ENCODE data around the gene ST6GALNAC6. TPM values are rescaled to one million over a fixed set of nuclear protein-coding genes. Genes with fewer than 3 reads are reported as not detected.

ST6GALNAC6 gene
- total and polyA plus RNA-seq, 2 of the 4 experiments (the other 2 are of a cell fraction), result 35.7 to 48.6 TPM

DNA sequence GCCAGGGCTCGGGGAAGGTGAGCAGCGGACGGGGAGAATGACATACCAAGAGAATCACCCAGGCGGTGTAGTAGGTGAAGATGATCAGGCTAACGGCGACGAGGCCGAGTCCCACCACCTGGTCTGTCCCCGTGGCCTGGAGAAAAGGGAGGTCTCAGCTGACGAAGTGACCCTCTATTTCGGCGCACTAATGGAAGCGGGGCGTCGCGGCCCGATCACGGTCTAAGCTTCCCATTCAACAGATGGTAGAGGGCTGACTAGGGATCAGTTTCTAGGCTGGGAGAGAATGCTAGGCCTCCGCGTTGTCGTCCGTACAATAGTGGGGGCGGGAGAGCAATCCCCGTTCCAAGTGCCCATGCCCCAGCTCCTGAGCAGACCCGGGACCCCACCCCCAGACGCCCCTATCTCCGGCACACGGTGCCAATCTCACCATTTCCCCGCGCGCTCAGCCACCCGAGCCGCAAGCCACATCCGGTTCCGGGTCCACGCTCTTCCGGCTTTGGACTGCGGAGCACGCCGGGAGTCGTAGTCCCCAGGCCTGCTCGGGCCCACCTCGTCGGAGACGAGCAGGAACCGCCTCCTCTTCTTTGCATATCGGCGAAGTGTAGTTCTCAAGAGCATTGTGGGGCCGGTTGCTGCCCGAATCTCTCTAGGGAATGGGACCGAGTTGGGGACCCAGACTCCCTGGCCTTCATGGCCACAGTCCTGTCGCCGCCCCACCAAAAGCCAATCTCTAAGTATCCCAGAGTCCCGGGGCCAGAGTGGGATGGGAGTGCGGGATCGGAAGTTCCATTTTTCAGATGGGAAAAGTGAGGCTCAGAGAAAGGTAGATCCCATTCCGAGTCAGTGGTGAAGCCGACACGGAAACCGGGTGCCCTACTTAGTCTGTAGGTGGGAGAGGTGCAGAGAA is 38.2 kb upstream of the ST6GALNAC6 start, which contains the start of gene DPM2:
Gene DPM2, minus strand, starts transcription at position 467 of the 910 bp plus-strand sequence. Its CDS starts 34 bp downstream, at position 433.
- DNase-seq (peak; percentile 81), ATAC-seq (ENCODE audit: low read depth) (peak; percentile 92)
- Histone ChIP-seq H3K4ac (ENCODE audit: low read depth, low read length) (peak within 1 kb of the TSS; percentile 83), H3K4me1 (ENCODE audit: control insufficient read depth, insufficient read depth, low read length) (peaks cover 18% of the 10 kb centered on the region), H3K18ac (ENCODE audit: low read depth, low read length) (peak within 1 kb of the TSS; percentile 25; the same call in 1 of the 2 replicates), H3K36me3 (ENCODE audit: control insufficient read depth, insufficient read depth, low read length) (peaks cover 16% of the 10 kb centered on the region), H3K9me3 (ENCODE audit: control insufficient read depth, insufficient read depth, low read length) (no peaks in the 10 kb centered on the region), H4K8ac (ENCODE audit: low read depth in 2 of 2, low read length in 2 of 2) (peak within 1 kb of the TSS; percentile 90 to 94), H3K14ac (replicated peaks; ENCODE audit: low read depth, low read length) (peak within 1 kb of the TSS; percentile 93), H2BK15ac (ENCODE audit: low read depth, low read length) (peak within 1 kb of the TSS; percentile 13; the same call in 1 of the 3 replicates), H3K56ac (ENCODE audit: extremely low read depth, insufficient read depth, low read length) (peak within 1 kb of the TSS; percentile 66), H4K5ac (ENCODE audit: low read depth, low read length) (peak within 1 kb of the TSS; percentile 74), H3K4me3 (ENCODE audit: insufficient read depth, low read depth, low read length) (peak within 1 kb of the TSS; percentile 71), H3K4me2 (ENCODE audit: low read depth, low read length) (peak within 1 kb of the TSS; percentile 93), H2AFZ (replicated peaks; ENCODE audit: low read length, poor library complexity) (peak within 1 kb of the TSS; percentile 96), H2BK20ac (ENCODE audit: low read depth, low read length) (0 out of 2 replicates have a peak within 1 kb of the TSS, but pooled peaks have one; percentile 16), H3K27ac (ENCODE audit: insufficient read depth, low read length) (peak within 1 kb of the TSS; percentile 68), H4K91ac (ENCODE audit: insufficient read depth, low read depth, low read length) (peak within 1 kb of the TSS; percentile 72), H3K27me3 (ENCODE audit: control insufficient read depth, insufficient read depth, low read length) (no peaks in the 10 kb centered on the region), H4K20me1 (ENCODE audit: insufficient read depth, low read length) (peaks cover 22% of the 10 kb centered on the region), H2AK5ac (ENCODE audit: low read depth, low read length) (peak within 1 kb of the TSS; percentile 98), H3K79me1 (ENCODE audit: low read depth in 1 of 2, low read length in 2 of 2) (peaks cover 16 to 45% of the 10 kb centered on the region in 2 experiments; a peak in 3 of 4 replicates), H3K9me1 (ENCODE audit: insufficient read depth, low read length) (peaks cover 32% of the 10 kb centered on the region), H2BK5ac (ENCODE audit: low read depth, low read length, poor library complexity, severe bottlenecking) (peak within 1 kb of the TSS; percentile 50), H3K23ac (ENCODE audit: low read depth, low read length) (peak within 1 kb of the TSS; percentile 97), H3K9ac (ENCODE audit: low read depth, low read length) (peak within 1 kb of the TSS; percentile 85), H2BK120ac (ENCODE audit: low read depth, low read length) (peak within 1 kb of the TSS; percentile 38; the same call in 1 of the 2 replicates), H2AK9ac (replicated peaks; ENCODE audit: low read depth, low read length, poor library complexity) (peak within 1 kb of the TSS; percentile 99)
- CTCF ChIA-PET, result interaction anchor here (0.9 to 1.4 kb wide), 2 partner anchors 18 to 180 kb away, joined by 3 to 4 read pairs; no protein-coding TSS in a partner anchor
- peak; percentile 64; the same call in 1 of the 2 replicates for TF ChIP-seq MXI1 (IDR thresholded peaks at IDR 0.05; ENCODE audit: borderline replicate concordance, low read depth, low read length)
- no peak for TF ChIP-seq CHD1 (IDR thresholded peaks at IDR 0.05; ENCODE audit: low read depth, low read length)
- no peak for TF ChIP-seq CEBPB (IDR thresholded peaks at IDR 0.05; ENCODE audit: low read depth, low read length)
- TF ChIP-seq POLR2A (IDR thresholded peaks at IDR 0.05; ENCODE audit: low read depth, low read length), result peak; percentile 68; the same call in 1 of the 2 replicates
- POLR2A ChIA-PET (ENCODE audit: unreplicated experiment), result no interaction called here
- intact Hi-C loops (cut with micrococcal nuclease), result no loop called here
- TSS peak; percentile 38 for BruUV-seq (replicated peaks)
- in situ Hi-C loops (cut with MboI; ENCODE audit: low sequenced_read_pairs), result loop anchor here (5.0 kb wide), 1 partner anchor 160 kb away; no protein-coding TSS in a partner anchor
- whole genome bisulfite sequencing, 2 experiments (ENCODE audit: extremely low coverage in 2 of 2, insufficient read length in 1 of 2), result 1% methylated on average over 23 of the region's 60 CpGs; no CpG with 5 or more reads in 1 of the 2 experiments
- dilution Hi-C loops (cut with HindIII; ENCODE audit: low sequenced_read_pairs, unreplicated experiment), result no loop called here

Measured in IMR-90 (cell line).